HG03196 (cell line): ENCODE measurements around the gene FEZ2.
A peak's percentile ranks its signal among the peaks of the same experiment; 100 is the strongest.

Experiments
- ATAC-seq: cut with Tn5 transposase; IDR thresholded peaks from one replicate; pipeline ENCODE4 v1.9.1; 2021; ENCODE audit not compliant: unreplicated experiment

The FEZ2 gene

GRCh38 chr2:36562973-36563532 is 34.9 kb downstream of the FEZ2 start:
- no peak for ATAC-seq

GRCh38 chr2:36562240-36562639 is 35.7 kb downstream of the FEZ2 start:
- no peak for ATAC-seq

DNA sequence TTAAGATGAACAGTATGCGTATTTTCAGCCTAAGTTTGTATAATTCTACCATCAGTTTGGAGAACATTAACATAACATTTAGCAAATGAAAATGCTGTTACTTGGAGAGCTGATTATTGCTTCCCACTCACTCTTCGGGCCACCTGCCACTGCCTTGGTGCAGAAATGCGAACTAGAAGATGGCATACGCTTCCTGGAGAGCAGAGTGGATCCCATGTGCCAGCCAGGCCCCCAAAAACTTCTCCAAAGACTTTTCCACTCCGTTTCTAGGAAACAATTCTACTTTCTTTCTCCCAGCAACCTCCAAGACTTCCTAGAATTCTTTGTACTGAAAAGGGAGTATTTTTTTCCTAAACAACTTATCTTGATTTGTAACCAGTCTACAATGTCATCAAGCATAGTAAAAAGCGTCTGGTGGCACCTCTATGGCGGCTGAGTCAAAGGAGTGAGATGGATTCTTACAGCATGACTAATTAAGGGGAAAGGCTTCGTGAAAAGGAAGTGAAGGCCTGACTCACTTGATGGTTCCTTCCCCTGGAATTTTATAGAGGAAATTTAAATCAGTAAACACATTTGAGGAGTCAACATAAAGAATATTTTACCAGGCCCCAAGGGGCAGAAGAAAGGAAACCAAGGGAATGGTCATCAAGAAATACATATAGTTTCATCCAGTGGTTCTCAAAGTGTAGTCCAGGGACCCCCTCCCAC is 36.6 kb downstream of the FEZ2 start:
- ATAC-seq: no peak

DNA sequence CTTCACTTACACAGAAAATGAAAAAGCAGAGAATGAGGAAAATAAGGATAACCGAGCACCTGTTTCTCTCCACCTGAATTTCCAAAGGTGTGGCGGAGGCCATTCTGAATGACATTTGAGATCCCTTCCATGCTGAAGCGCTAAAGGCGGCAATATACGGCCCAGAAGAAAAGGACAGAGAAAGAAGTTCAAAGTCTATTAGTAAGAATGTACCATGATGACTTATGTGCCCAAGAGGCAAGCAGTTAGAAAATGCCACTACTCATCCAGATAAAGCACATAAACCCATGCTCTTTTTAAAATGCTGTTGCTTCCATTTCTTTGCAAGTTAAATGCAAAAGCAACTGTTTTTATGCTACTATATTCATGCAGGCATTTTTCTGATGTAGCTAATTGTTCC is 37.2 kb downstream of the FEZ2 start:
- no peak for ATAC-seq

DNA sequence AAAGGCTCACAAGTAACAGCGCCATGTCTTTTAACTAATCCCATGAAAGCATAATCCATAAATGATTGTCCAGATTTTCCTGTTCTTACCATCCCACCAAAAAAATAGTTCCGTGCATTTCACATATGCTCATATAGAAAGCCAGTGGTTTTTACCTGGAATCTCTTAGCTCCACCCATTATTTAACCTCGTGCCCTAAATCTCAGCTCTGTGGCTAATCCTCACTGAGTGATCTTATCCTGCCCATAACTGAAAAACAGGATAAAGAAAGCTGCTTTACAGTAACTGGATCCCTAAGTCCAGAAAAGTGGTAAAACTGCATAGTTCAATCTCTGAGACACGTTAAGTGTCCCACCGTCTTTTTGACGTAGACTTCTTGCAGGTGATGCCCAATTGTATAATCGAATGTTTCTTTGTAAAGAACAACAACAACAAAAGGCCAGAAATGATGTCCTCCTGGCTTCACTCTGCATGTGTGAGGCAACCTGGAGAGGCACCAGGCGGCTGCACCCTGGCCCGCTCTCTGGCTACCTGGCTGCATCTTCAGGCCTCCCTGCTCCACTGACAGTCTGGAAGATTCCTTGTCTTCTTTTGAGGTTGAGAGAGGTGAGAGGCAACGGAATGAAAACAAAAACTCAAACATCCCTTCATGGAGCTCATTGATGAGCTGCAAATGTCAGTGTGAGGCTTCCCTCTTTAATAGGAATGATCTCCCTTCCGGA is 38.6 kb downstream of the FEZ2 start:
- no peak for ATAC-seq

DNA sequence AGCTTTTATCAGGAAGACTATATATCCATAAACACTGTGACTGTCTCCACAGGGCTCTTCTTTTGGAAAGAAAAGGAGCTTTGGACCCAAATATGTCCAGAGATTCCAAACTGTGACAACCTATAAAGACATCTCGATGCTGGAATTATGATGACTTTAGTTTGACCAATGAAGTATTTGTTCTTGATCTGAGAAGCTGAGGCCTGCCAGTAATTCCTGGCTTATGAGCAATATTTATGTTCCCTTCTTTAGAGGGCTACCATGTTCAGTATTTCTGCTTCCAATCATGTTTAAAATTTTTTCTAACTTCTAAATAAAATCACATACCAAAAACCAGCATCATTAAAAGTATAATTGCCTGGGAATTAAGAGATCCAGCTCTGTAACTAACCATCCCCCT is 41.1 kb downstream of the FEZ2 start:
- no peak for ATAC-seq

- no peak for ATAC-seq
Measured at GRCh38 chr2:36555789-36556188, 42.2 kb downstream of the FEZ2 start.

- ATAC-seq: no peak
Measured at GRCh38 chr2:36554531-36554930, 43.4 kb downstream of the FEZ2 start.

- no peak for ATAC-seq
Measured at GRCh38 chr2:36553683-36554082, 44.3 kb downstream of the FEZ2 start.

GRCh38 chr2:36550006-36550405 is 48.0 kb downstream of the FEZ2 start:
- no peak for ATAC-seq

DNA sequence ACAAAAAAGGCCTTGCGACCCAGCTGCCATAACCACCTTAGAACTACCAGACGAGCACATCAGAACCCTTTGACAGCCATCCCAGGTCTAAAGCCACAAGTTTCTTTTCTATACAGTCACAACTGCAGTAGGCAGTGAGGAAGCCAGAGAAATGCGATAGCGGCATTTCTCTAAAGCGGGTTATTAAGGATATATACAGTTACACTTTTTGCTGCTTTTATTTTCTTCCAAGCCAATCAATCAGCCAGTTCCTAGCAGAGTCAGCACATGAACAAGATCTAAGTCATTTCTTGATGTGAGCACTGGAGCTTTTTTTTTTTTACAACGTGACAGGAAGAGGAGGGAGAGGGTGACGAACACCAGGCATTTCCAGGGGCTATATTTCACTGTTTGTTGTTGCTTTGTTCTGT is 48.8 kb downstream of the FEZ2 start:
- ATAC-seq: no peak

DNA sequence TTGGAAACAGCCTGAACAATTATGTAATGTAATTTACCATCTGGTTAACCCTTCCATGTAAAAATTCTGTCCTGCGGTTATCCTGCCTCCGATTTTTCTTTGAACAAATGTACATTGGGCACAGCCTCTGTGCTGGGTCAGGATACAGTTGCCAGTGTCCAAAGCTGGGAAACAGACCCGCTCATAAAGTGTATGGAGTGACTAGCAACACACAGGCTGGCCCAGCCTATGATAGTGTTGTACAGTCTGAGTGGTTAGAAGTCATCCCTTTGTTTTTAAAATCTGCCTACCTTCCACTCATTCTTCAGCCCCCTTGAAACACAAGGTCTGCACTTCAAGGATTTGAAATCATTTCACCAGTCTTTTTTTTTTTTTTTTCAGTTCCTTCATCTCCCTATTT is 50.1 kb downstream of the FEZ2 start:
- no peak for ATAC-seq

DNA sequence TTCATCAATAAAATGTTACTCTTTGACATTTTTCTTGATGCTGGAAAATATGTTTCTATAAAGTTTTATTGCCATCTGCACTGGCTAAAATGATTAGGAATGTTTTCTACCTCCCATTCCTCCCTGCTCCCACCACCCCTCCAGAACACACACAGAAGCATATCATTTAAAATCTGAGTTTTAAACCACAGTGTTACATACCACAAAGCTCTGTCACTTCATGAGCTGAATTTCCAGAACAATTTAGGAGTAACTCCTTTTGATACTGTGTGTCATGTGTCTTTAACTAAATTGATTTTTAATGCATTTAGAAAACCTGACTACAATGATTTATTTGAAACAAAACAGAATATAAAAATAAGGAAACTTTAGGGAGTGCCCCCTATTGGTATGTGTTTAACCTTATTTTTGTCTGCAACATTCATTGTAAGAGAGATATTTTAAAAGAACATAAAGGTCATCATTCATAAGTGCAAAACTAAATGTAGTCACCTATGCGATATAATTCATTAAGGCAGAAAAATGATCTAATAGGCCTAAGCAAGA is 52.0 kb downstream of the FEZ2 start:
- ATAC-seq: no peak

GRCh38 chr2:36544638-36545338 is 53.2 kb downstream of the FEZ2 start:
- no peak for ATAC-seq

GRCh38 chr2:36541891-36542595 is 55.9 kb downstream of the FEZ2 start:
- no peak for ATAC-seq

DNA sequence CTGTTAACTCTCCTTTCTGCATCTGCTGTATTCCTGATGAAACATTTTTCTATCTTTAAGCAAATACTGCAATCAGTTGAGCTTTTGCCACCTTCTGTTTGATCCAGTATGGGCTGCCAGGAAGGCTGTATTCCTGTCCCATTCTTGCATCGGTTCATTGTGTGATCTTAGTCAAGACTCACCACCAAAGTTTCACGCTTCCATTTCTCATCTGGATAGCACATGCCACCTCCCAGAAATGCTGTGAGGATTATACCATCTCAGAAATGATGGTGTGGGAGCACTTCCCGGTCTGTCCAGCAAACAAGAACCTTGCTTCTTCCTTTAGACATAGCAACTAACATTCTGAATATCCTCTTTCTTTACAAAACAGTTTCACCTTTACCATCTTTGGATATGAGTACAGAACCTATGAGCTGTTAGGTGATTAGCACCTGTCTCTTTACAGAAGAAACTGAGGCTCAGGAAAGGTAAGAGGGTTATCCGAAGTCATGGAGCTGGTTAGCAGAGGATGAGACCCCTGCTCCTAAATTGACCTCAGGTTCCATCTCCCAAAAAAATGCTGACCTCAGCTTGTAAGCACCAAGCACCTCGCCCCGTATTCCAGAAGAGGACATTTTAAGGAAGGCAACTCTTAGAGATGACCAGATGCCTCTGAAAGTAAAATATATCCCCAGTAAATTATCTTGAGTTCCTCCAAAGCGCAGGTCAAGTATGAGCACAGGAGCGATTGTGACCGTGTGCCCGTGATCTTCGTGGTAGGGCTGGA is 56.8 kb downstream of the FEZ2 start:
- ATAC-seq: no peak

DNA sequence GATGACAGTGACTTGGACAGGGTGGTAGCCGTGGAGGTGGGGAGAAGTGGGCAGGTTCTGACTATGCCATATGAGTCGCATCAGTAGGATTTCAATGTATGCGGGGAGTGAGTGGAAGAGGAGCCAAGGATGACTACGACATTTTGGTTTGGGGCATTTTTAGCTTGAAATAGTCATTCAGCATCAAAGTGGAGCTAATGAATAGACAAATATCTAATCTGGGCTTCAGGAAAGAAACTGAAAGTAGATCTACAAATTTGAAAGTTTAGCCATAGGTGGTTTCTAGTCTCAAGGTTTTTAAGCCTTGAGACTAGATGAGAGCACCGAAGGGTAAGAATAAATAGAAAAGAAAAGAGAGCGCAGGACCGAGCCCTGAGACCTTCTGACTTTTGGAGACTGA is 58.3 kb downstream of the FEZ2 start:
- ATAC-seq: peak; percentile 76

GRCh38 chr2:36538335-36538734 is 59.6 kb downstream of the FEZ2 start:
- ATAC-seq: no peak

GRCh38 chr2:36536776-36537175 is 61.2 kb downstream of the FEZ2 start:
- ATAC-seq: no peak

GRCh38 chr2:36535099-36535498 is 62.9 kb downstream of the FEZ2 start:
- ATAC-seq: no peak
